GM18873 (cell line): ENCODE data around the gene SLC7A6OS.

Source experiments
- ATAC-seq: cut with Tn5 transposase; IDR thresholded peaks from one replicate; pipeline ENCODE4 v1.9.1; 2021; ENCODE audit warnings: mild to moderate bottlenecking, moderate library complexity, moderate number of reproducible peaks; ENCODE audit not compliant: unreplicated experiment, low FRiP score

Gene SLC7A6OS

DNA sequence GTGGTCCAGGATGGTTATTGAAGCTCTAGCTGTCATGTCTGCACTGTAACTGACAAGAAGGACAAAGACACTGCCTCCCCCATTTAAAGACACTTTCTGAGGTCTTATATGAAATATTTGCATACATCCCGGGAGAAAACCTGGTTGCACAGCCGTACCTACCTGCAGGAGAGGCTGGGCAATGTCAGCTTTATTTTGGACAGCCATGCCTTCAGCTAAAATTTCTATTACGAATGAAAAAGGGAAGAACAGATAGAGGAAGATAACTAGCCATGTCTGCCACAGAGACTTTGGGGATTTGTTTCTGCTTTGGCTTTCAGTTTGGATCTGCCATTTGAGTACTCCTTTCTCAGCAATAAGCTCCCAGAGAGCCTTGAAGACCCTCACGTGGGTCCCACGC, 27.4 kb downstream of the SLC7A6OS start:
- no peak for ATAC-seq

DNA sequence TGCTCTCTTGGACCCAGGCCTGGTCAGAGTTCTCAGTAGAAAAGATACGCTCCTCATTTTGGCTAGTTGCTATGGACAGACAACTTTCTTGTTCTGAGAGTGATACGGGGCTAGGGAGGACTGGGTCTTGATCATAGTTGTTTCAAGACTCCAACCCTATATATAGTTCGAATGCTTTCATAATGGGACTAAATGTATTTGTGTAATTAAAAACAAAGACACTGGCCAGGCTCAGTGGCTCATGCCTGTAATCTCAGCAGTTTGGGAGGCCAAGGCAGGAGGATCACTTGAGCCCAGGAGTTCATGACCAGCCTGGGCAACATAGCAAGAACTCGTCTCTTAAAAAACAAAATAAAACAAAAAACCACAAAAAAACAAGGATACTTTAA, 28.7 kb downstream of the SLC7A6OS start:
- no peak for ATAC-seq

DNA sequence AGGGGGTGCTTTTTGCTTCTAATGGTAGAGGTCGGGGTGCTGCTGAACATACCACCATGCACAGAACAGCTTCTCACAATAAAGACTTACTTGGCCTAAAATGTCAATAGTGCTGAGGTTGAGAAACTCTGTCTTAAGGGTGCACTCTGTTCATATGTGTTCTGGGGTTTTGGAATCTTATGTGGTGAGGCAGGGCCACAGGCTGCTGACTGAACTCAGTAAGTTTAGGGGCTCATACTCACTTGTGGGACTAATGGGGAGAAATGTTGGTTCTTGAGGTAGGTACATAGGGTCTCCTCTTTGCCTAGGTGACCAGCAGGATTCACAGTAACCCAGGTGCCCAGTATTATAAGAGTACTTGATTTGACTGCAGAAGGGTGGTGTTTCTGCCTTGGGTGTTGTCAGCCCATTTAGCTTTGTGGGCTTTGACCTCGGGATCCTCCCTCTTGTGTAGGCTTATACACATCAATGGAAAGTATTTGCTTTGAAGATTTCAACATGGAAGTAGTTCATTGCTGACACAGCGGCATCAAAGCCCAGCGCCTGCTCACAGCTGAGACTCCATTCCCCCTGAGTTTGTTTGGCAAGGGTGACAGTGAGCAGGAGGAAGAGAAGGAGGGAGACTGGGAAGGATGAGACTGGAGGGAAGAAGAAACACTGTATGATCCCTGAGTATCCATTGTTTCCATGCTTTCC, 29.2 kb downstream of the SLC7A6OS start:
- ATAC-seq = no peak

DNA sequence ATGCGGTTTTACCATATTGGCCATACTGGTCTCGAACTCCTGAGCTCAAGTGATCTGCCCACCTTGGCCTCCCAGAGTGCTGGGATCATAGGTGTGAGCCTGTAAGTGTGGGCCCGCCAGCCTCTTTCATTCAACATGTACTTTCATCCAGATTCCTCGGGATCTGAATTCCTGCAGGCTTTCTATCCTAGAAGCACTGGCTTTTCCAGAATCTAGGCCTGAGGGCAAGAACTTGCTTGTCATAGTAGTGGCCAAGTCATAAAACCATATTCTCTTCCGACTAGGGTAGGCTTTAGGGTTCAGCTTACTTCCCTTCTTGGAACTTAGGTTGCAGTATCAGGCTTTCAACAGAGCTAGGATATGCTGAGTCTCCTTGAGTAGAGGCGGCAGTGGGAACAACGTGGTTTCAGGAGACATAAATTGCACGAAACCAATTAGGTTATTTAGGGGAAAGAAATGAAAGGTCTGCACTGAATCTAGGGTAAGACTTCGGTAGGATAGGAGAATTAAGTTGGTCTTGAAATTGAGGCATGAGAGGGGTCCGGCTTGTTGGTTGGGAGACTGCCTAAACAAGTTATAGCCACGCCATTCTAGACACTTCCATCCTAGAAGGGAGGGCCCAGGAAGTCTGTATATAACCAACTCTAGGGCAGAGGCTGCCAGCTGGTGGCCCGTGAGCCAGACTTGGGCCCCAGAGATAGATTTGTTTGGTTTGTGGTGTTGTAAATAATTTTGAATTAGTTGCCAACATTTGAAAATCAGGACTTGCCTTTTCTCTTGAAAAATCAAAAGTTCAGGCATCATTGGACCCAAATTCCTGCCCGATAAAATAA, 30.8 kb downstream of the SLC7A6OS start:
- ATAC-seq = no peak

DNA sequence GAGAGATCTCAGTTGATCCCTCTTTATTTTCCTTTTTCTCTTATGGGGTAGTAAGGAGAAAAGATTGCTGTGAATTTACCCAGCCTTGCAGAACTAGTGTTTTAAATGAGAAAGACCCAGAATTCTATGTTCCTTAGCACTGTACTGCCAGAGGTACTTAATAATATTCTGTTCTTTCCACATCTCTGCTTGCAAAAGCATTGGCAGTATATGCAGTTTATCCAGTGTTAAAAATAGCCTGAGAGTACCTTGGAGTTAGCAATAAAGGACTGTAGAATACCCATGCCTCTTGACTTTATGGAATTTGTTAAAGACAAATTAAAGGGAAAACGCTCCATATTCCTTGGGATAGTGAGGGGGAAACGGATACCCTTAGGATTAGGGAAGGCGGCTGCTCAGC, 34.5 kb downstream of the SLC7A6OS start:
- no peak for ATAC-seq

DNA sequence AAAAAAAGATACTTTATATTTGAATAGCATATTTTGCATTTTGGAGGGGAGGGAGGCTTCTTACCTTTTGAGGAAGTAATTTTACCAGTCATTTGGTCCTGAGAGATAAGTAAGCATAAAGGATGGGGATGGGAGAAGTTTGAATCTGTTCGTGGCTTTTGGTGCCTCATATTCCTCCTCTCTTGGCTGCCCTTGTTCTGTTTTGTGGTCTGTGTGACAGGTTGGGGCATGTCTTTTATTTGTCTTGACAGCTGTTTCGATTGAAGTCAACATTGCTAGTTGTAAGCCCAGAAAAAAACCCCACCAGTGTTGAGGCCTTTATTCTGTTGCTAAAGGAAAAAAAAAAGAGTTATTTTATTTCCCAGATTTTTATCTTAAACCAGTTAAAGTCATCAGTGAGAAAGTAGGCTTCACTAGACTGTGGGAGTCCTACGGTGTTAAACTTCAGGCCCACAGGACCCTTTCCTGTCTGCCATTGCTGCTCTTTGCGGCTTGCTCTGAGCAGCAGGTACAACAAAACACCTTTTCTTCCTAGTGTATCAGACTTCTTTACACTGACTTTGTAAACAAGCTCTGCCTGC, 35.0 kb downstream of the SLC7A6OS start:
- ATAC-seq = no peak

DNA sequence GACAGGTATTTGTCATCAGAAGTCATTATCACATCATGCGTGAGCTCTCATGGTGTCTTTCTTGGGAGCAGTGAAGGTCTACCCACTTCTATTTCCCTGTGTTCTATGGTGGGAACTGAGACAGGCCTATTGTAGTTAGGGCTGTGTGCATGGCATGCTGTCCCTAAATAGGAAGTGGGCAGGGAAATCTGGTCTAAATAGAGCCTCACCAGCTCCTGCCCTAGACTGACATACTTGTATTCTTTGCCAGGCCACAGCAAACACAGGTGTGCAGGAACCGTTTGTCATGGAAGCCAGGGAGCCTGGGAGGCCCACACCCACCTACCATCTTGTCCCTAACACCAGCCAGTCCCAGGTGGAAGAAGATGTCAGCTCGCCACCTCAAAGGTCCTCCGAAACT, 36.3 kb downstream of the SLC7A6OS start:
- ATAC-seq = no peak

DNA sequence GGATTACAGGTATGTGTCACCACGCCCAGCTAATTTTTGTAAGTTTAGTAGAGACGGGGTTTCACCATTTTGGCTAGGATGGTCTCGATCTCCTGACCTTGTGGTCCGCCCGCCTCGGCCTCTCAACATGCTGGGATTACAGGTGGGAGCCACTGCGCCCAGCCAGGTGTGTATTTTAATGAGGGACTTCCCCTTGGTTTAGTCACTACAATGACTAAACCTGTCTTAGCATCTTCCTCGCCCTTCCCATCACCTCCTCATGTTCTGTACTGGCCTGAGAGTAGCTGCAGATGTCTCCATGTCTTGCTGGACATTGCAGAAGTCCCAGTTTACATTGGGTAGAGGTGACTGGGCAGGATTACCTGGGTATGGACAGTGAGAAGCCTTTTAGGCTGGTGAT, 36.9 kb downstream of the SLC7A6OS start:
- no peak for ATAC-seq

DNA sequence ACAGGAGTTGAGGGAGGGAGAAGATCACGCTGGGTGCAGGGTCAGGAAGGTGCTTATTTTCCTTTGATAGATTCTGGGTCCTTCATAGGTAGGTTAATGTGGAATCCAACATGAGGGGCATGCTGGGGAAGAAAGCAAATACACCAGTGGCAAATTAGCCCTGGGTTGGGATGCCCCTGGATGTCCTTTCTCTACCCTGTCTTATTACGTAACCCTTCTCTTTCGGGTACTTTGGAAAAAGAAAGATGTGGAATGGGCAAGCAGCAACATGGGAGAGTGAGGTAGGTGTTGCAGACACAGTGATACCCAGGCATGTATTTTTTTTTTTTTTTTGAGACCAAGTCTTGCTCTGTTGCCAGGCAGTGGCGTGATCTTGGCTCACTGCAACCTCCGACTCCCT, 37.3 kb downstream of the SLC7A6OS start:
- no peak for ATAC-seq

DNA sequence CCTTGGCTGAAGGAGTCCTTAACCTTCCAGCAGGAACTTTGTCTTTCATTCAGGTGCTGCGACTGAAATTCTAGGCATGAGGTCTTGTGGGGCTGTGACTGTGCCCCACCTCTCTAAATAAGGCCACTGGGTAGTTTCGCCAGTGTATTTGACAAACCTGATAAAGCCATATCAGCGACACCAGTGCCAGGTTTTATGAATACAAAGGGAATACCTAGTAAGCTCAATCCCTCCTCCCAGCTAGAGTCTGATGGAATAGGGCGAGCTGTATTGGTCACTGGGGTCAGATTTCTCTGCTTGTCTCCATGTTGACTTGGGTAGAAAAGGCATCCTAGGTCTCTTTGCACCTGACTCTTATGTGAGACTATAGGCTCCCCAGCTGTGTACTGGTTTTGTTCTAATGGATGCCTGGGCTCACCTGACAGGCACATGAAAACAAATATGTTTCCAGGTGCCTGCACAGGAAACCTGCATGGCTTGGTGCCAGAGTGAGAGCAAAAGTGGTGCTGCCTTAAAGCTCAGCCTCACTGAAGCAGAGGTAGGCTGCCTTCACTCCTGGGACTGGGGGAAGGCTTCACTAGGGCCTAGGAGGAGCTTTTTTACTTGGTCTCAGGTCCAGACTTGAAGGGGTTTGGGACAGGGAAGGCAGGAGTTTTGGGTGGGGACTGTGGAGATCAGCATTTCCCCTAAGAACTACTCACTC, 38.1 kb downstream of the SLC7A6OS start:
- no peak for ATAC-seq

DNA sequence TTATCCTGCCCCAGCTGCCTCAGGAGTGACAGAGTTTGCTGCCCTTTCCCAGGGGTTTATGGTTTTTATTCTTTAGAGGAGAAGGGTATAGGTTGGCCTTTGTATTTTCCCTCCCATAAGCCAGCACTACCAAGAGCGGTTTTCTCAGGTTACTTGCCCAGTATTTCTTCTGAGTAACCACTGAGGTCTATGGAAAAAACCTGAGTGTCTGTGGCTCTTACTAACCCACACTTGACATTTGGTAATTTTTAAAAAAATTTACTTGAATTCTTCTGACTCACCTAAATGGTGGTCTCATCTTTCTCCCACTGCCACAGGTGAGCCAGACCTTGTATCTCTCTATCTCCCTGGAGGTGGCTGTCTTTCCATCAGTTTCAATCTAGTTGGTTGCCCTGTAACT, 40.4 kb downstream of the SLC7A6OS start:
- no peak for ATAC-seq

DNA sequence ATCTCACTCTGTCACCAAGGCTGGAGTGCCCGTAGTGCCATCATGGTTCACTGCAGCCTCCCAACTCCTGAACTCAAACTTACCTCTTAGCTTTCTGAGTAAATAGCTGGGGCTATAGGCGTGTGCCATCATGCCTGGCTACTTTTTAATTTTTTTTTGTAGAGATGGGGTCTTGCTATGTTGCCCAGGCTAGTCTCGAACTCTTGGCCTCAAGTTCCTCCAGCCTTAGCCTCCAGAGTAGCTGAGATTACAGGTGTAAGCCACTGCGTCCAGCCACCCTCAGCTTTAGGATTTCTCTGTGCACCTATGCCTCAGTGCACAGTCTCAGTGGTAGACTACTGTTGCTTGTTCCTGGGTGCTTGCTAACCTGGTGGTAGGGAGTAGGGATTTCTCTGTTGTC, 41.0 kb downstream of the SLC7A6OS start:
- ATAC-seq = no peak

DNA sequence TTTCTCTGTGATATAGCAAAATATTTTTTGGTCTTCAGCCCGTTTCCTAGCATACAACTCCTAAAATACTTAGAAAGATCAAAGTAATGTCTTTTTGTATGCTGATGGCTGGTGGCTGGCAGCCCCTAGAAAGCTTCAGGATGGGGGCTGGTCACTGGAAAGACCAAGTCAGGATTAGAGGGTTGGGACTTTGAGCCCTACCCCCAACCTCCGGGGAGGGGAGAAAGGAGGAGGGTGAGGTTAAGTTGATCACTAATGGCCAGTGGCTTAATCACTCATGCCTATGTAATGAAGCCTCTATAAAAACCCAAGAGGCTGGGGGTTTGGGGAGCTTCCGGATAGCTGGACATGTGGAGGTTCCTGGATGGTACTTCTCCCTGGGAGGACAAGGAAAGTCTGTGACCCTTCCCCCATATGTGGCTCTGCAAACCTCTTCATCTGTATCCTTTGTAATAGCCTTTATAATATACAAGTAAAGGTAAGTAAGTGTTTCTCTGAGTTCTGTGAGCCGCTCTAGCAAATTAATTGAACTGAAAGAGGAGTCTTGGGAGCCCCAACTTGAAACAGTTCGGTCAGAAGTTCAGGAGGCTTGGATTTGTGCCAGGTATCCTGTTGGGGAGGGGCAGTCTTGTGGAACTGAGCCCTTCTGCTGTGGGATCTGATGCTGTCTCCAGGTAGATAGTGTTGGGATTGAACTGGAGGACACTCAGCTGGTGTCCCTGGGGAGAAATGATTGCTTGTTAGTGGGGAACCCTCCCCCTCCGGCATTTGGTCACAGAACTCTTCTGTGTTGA, 42.9 kb downstream of the SLC7A6OS start:
- ATAC-seq = no peak

DNA sequence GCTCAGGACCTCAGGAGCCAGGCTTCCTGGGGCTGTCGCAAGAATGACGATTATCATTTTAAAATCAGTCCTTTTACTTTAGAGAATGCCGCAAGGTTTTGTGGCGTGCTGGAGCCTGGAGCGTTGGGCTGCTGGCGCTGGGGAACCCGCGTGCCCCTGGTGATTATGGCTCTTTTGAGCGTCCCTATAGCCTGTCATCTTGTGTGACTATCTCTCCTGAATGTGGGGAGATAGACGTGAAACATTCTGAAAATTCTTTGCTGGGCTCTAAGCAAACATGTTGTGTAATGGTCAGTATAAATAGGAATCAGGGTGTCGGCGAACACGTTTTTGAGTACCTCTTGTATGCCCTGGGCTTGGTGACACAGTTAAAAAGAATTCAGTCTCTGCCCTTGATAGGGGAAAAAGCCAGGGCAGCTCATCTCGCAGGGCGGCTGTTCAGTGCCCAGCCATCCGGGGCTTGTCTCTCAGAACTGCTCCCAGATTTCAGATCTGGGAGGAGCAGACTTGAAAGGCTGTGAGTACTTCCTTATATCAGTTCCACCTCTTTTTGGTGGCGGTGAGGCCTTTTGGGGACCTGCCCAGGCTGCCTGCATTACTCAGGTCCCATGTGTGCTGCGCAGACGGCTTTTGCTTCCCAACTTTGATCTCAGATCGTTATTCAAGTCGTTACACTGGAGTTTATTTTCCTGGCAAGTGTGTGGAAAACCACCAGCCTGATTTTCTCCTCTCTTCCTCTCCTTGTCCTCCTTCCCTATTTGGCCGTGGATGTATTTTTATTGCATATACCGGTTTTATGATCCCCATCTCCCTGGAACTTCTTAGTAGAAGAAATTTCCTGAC, 45.4 kb downstream of the SLC7A6OS start:
- ATAC-seq = no peak

DNA sequence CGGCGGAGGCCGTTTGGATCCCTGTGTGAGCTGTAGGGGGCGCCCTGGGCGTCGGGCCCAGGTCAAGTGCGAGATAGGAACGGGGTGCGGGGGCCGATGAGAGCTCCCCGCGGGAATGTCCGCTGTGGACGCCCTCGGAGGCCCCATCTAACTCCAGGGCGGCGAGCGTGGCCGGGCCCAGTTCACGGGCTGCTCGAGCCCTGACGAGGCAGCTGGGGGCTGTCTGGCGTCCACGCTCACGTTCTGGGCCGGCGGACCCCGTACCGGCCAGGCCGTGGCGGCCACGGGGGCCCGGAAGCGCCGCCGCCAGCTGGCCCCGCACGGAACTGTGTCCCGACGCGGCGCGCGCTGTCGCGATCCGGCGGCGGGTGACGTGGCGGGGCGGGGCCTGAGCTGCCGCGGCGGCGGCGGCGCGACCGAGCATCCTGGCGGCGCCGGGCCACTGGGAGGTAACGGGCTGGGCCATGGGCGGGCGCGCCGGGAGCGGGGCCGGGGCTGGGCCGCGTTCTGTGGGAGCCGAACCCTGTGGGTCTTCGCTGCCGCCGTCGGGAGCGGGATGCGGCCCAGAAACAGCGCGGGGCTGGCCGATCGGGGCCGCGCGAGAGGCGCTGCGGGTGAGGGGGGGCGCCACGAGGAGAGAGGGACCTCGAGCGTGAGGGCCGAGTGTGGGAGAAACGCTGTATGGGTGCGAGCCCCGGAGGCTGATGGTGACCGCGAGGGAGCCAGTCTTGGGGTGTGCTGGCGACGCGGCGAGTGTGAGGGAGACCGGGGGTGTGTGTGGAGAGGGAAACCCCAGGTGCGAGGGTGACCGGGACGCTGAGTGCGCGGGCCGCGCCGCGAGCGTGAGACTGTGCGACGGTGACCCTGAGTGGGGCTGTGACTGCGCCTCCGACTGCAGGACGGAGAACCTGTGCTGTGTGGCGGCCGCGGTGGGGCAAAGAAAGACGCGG, 46.3 kb downstream of the SLC7A6OS start, which contains the start of gene SLC7A6:
Gene SLC7A6, plus strand, starts transcription at position 399 of the 950 bp plus-strand sequence. CDS start 10,201 bp downstream, outside the sequence.
- no peak for ATAC-seq

DNA sequence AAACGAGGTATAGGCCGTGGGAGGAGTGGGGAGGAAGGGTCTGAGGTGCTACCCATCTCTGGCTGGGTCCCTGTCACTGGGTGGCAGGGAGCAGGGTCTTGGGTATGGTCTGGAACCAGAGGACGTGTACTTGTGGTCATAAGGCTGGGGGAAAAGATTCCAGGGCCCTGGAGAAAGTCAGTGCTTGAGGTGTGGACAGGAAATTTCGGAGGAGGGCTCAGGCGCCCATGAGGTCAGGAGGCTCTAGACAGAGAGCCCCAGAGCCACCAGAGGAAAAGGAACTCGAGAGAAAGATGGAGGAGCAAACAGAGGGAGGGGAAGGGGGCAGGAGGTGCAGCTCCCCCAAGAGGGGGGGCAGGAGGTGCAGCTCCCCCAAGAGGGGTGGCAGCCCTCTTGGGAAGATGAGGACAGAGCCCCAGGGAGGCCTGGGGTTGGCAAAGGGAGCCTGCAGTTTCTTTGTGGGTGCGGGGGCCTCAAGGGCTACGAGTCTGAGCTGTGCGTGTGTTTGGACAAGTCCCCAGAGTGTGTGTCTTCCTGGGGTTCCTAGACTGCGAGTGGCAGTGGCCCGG, 47.1 kb downstream of the SLC7A6OS start:
- ATAC-seq = no peak

DNA sequence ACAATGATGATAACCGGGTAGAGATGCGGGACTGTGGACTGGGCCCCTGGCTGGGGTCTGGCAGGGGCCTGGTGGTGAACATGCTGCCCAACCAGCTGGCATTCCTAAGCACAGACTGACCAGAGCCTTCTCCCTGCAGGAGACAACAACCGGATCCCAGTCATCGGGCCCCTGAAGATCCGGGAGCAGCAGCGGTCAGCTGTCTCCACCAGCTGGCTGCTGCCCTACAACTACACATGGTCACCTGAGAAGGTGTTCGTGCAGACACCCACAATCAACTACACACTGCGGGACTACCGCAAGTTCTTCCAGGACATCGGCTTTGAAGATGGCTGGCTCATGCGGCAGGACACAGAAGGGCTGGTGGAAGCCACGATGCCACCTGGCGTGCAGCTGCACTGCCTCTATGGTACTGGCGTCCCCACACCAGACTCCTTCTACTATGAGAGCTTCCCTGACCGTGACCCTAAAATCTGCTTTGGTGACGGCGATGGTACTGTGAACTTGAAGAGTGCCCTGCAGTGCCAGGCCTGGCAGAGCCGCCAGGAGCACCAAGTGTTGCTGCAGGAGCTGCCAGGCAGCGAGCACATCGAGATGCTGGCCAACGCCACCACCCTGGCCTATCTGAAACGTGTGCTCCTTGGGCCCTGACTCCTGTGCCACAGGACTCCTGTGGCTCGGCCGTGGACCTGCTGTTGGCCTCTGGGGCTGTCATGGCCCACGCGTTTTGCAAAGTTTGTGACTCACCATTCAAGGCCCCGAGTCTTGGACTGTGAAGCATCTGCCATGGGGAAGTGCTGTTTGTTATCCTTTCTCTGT, 51.5 kb downstream of the SLC7A6OS start:
- no peak for ATAC-seq
